Esophagus squamous epithelium (tissue), 5 donors: ENCODE results near the gene CMTM2. TPM values are rescaled to one million over a fixed set of nuclear protein-coding genes. Genes with fewer than 3 reads are reported as not detected.
A peak's percentile ranks its signal among the peaks of the same experiment; 100 is the strongest.
"Not testable (repeated sequence)": the region's sequence is repeated elsewhere in the genome, so short reads cannot be mapped to it uniquely, and the experiment has no call there.

Source experiments
- DNase-seq: peaks from one replicate; lab custom pipeline; 2025; lab: John Stamatoyannopoulos, UW
- H3K27ac ChIP-seq, 4 donors: fragments of 200-600 bp; sonication (generic); one replicate each; pipeline ENCODE4 v1.5.1; 2016 to 2019; ENCODE audit warnings: mild to moderate bottlenecking in 1 of 4
- H3K27me3 ChIP-seq, 4 donors: fragments of 200-600 bp; sonication (generic); 1 replicate in 3 of 4; 2 replicates in 1 of 4; pipeline versions ENCODE4 v1.5.1 to v1.6.0; 2017 to 2021; ENCODE audit warnings: antibody characterized with exemption in 1 of 4
- H3K36me3 ChIP-seq, 3 donors: fragments of 200-600 bp; sonication (generic); one replicate each; pipeline ENCODE4 v1.5.1; 2016 to 2019
- H3K4me1 ChIP-seq, 3 donors: fragments of 200-600 bp; sonication (generic); one replicate each; pipeline ENCODE4 v1.5.1; 2017 to 2019
- H3K4me3 ChIP-seq, 4 donors: fragments of 200-600 bp; sonication (generic); 1 replicate in 3 of 4; 2 replicates in 1 of 4; pipeline ENCODE4 v1.5.1; 2016 to 2019; ENCODE audit warnings: mild to moderate bottlenecking in 2 of 4, moderate library complexity in 1 of 4
- H3K9me3 ChIP-seq, 3 donors: fragments of 200-600 bp; sonication (generic); one replicate each; pipeline ENCODE4 v1.5.1; 2016 to 2019
- POLR2A ChIP-seq, 4 donors: fragments of 450-650 bp; IDR thresholded peaks; one replicate each; pipeline ENCODE4 v1.6.1; 2017; ENCODE audit warnings: antibody characterized with exemption in 4 of 4, mild to moderate bottlenecking in 4 of 4, moderate library complexity in 3 of 4
- WGBS, 2 donors: methylation state at CpG; one replicate each; pipeline ENCODE4 v1.1.5; 2018; 5-methylcytosine and 5-hydroxymethylcytosine counted together
- intact Hi-C: fragments of 100-400 bp; cut with DNase I; formaldehyde crosslinking; loops from one replicate; pipeline ENCODE4 v1.15.0; 2022
- total RNA-seq, 4 donors: library from RNA; depleted of rRNA; stranded (reverse); fragments of >200 nt; gene quantifications; one replicate each; pipeline ENCODE4 v1.1.0, GENCODE V29; 2016
- TF ChIP-seq, protein P1 (sequence below), 6 experiments: fragments of 450-650 bp in 4 of 6; fragments of 200-600 bp in 2 of 6; sonication (generic) in 2 of 6; IDR thresholded peaks; one replicate each; pipeline ENCODE4 v1.5.1; 2016 to 2019; ENCODE audit warnings: antibody characterized with exemption in 6 of 6, mild to moderate bottlenecking in 4 of 6, moderate library complexity in 4 of 6
- donor health status: DM: yes; HTN: yes; CAD: no.

The CMTM2 gene
- total RNA-seq, 4 donors from 2014 or later, result not detected

- Histone ChIP-seq H3K4me1 (peaks cover 14 to 34% (median 20%) of the 10 kb centered on the region in 3 donors), H3K36me3 (peaks cover 0 to 53% (median 0%) of the 10 kb centered on the region in 3 donors), H3K27ac (peak overlapping the region in 3 of 4 donors; percentile 66 to 82 (median 74)), H3K27me3 (no peaks in the 10 kb centered on the region), H3K9me3 (no peaks in the 10 kb centered on the region), H3K4me3 (no peak overlapping the region)
- TF ChIP-seq POLR2A (IDR thresholded peaks at IDR 0.05), result no peak
- TF ChIP-seq, protein P1, sequence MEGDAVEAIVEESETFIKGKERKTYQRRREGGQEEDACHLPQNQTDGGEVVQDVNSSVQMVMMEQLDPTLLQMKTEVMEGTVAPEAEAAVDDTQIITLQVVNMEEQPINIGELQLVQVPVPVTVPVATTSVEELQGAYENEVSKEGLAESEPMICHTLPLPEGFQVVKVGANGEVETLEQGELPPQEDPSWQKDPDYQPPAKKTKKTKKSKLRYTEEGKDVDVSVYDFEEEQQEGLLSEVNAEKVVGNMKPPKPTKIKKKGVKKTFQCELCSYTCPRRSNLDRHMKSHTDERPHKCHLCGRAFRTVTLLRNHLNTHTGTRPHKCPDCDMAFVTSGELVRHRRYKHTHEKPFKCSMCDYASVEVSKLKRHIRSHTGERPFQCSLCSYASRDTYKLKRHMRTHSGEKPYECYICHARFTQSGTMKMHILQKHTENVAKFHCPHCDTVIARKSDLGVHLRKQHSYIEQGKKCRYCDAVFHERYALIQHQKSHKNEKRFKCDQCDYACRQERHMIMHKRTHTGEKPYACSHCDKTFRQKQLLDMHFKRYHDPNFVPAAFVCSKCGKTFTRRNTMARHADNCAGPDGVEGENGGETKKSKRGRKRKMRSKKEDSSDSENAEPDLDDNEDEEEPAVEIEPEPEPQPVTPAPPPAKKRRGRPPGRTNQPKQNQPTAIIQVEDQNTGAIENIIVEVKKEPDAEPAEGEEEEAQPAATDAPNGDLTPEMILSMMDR (IDR thresholded peaks at IDR 0.05), result no peak
- 54 to 65% methylated on average over 12 of the region's 12 CpGs for WGBS, 2 donors
- intact Hi-C loops, result no loop called here
- DNase-seq, result no peak
Observed at GRCh38 chr16:66619534-66620428, 40.5 kb downstream of the CMTM2 start.

- no peaks in the 10 kb centered on the region for H3K27me3 ChIP-seq
- H3K4me1 ChIP-seq, result peaks cover 14 to 34% (median 20%) of the 10 kb centered on the region in 3 donors
- H3K4me3 ChIP-seq, result no peak overlapping the region
- WGBS, 2 donors, result 89 to 93% methylated on average over 8 of the region's 8 CpGs
- H3K9me3 ChIP-seq, result no peaks in the 10 kb centered on the region
- intact Hi-C loops, result no loop called here
- TF ChIP-seq, protein P1 (IDR thresholded peaks at IDR 0.05), result no peak
- no peak for TF ChIP-seq POLR2A (IDR thresholded peaks at IDR 0.05)
- H3K36me3 ChIP-seq, result peaks cover 0 to 47% (median 0%) of the 10 kb centered on the region in 3 donors
- no peak overlapping the region for H3K27ac ChIP-seq
- DNase-seq, result no peak
Observed at GRCh38 chr16:66620429-66620795, 41.1 kb downstream of the CMTM2 start.

DNA sequence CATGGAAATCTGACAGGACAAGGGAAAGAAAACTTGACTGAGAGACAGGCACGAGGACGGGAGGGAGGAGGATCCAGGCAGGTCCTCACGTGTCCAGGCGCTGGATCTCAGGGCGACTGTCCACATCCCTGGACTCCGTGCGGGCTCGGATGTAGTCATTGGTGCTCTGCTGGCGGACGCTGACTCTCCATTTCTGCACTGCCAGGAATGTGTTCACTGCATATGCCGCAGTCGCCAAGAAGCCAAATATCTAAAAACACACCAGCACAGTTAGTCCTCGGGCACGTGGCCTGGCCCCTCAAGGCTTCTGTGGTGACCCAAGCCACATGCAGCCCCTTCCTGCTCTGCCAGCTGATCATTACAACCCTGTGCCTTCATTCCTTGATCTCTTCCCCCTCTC is 42.7 kb downstream of the CMTM2 start:
- H3K27me3 ChIP-seq, result no peaks in the 10 kb centered on the region
- DNase-seq, result no peak
- H3K4me3 ChIP-seq, result no peak overlapping the region
- H3K36me3 ChIP-seq, result peaks cover 0 to 33% (median 0%) of the 10 kb centered on the region in 3 donors
- H3K9me3 ChIP-seq, result no peaks in the 10 kb centered on the region
- peaks cover 14 to 49% (median 23%) of the 10 kb centered on the region in 3 donors for H3K4me1 ChIP-seq
- 83 to 88% methylated on average over 13 to 14 of the region's 14 CpGs for WGBS, 2 donors
- intact Hi-C loops, result no loop called here
- TF ChIP-seq, protein P1 (IDR thresholded peaks at IDR 0.05), result no peak
- TF ChIP-seq POLR2A (IDR thresholded peaks at IDR 0.05), result no peak
- no peak overlapping the region for H3K27ac ChIP-seq

DNA sequence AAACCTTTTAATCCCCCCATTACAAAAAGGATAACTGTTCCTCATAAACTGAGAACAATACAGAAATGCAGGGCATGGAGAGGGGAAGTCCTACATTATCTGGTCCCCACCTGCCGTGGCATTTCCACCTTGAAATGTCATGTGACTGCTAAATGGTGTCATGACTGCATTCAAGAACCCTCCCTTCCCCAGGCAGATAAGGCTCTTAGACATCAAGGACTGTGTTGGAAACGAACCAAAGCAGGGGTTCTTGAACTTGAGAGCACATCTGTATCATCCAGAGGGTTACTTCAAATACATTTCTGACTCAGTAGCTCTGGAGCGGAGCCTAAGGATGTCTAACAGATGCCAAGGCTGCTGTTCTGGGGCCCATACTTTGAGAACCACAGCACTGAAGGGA is 43.6 kb downstream of the CMTM2 start:
- Histone ChIP-seq H3K9me3 (no peaks in the 10 kb centered on the region), H3K36me3 (peaks cover 0 to 33% (median 0%) of the 10 kb centered on the region in 3 donors), H3K27ac (no peak overlapping the region), H3K4me3 (no peak overlapping the region), H3K27me3 (no peaks in the 10 kb centered on the region), H3K4me1 (peaks cover 14 to 41% (median 18%) of the 10 kb centered on the region in 3 donors)
- TF ChIP-seq, protein P1 (IDR thresholded peaks at IDR 0.05), result no peak
- no peak for TF ChIP-seq POLR2A (IDR thresholded peaks at IDR 0.05)
- 83 to 89% methylated on average over 3 of the region's 3 CpGs for WGBS, 2 donors
- DNase-seq, result no peak
- intact Hi-C loops, result no loop called here

DNA sequence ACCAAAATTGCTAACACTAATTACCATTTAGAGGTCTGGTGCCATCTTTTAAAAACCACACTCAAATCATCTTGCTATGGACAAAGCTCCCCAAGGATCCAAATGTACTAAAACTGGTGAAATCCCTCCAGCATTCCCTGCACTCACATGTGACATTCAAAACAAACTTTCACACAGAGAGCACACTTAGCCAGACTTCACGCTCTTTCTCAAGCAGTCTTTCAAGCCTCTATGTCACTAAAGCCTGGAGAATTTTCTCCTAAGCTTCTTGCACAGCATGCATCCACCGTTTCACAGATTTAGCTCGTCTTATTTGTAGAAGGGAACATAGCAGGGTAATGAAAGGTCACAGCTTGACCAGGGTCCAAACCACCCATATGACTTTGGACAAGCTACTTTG is 44.5 kb downstream of the CMTM2 start:
- H3K27ac ChIP-seq, result no peak overlapping the region
- no peak overlapping the region for H3K4me3 ChIP-seq
- TF ChIP-seq, protein P1 (IDR thresholded peaks at IDR 0.05), result no peak
- no peak for TF ChIP-seq POLR2A (IDR thresholded peaks at IDR 0.05)
- 88% methylated on average over 1 to 3 of the region's 3 CpGs for WGBS, 2 donors
- H3K36me3 ChIP-seq, result peaks cover 0 to 33% (median 0%) of the 10 kb centered on the region in 3 donors
- peaks cover 8 to 32% (median 12%) of the 10 kb centered on the region in 3 donors for H3K4me1 ChIP-seq
- H3K9me3 ChIP-seq, result no peaks in the 10 kb centered on the region
- intact Hi-C loops, result no loop called here
- no peak for DNase-seq
- no peaks in the 10 kb centered on the region for H3K27me3 ChIP-seq

GRCh38 chr16:66627611-66628378 is 48.5 kb downstream of the CMTM2 start:
- H3K27ac ChIP-seq, intact Hi-C loops, H3K27me3 ChIP-seq, H3K4me3 ChIP-seq, DNase-seq, H3K9me3 ChIP-seq: not testable (repeated sequence)
- Histone ChIP-seq H3K4me1 (peaks cover 0 to 15% (median 3%) of the 10 kb centered on the region in 3 donors), H3K36me3 (peaks cover 0 to 14% (median 0%) of the 10 kb centered on the region in 3 donors)
- WGBS, 2 donors, result 94 to 96% methylated on average over 17 of the region's 17 CpGs
